K562 (cell line): ENCODE results near the gene PPM1E.

ENCODE experiments used
- CHD2 ChIP-seq: IDR thresholded peaks from 2 replicates; pipeline ENCODE4 v1.6.1; 2011; ENCODE audit warnings: low read depth, low read length
- FOS ChIP-seq: IDR thresholded peaks from 3 replicates; pipeline ENCODE4 v1.6.1; 2011; ENCODE audit not compliant: insufficient read length; ENCODE audit errors: extremely low read depth
- HDGF ChIP-seq: fragments of 450-650 bp; IDR thresholded peaks from 2 replicates; pipeline ENCODE4 v1.6.1; 2016
- HNRNPH1 ChIP-seq: fragments of 200-400 bp; formaldehyde crosslinking; optimal IDR thresholded peaks from 2 replicates; pipeline ENCODE3; 2017; ENCODE audit warnings: low read depth, mild to moderate bottlenecking, low read length, moderate library complexity
- NR3C1 ChIP-seq: sonication (generic); formaldehyde crosslinking; IDR thresholded peaks from 2 replicates; pipeline ENCODE4 v1.8.1; 2022; ENCODE audit warnings: missing genetic modification reagents
- POLR2A ChIP-seq: fragments of 450-650 bp; conservative IDR thresholded peaks from 2 replicates; pipeline ENCODE4 v1.6.1; 2016
- SMARCA4 ChIP-seq: fragments of 450-650 bp; IDR thresholded peaks from 2 replicates; pipeline ENCODE4 v1.6.1; 2016
- ZNF24 ChIP-seq: fragments of 450-650 bp; IDR thresholded peaks from 2 replicates; pipeline ENCODE4 v1.6.1; 2016
- TF ChIP-seq, protein P1 (sequence below), 3 experiments: fragments of 200-800 bp in 1 of 3; sonication (Bioruptor generic) in 1 of 3; sonication (generic) in 1 of 3; formaldehyde crosslinking in 1 of 3; IDR thresholded peaks; 2 replicates each; pipeline versions ENCODE4 v1.6.1 to v1.8.0; 2016 to 2022; ENCODE audit warnings: mild to moderate bottlenecking in 2 of 3, missing compliant biosample characterization in 2 of 3, missing genetic modification characterization in 2 of 3, missing genetic modification reagents in 1 of 3
- TF ChIP-seq, protein P2 (sequence below): fragments of 450-650 bp; formaldehyde crosslinking; IDR thresholded peaks from 2 replicates; pipeline ENCODE4 v1.4.0; 2020; ENCODE audit warnings: mild to moderate bottlenecking, mixed read lengths
- TF ChIP-seq, protein P3 (sequence below), 3 experiments: IDR thresholded peaks in 2 of 3; conservative IDR thresholded peaks in 1 of 3; 2 replicates each; pipeline ENCODE4 v1.5.1; 2011 to 2012; ENCODE audit warnings: low read length in 3 of 3, mild to moderate bottlenecking in 3 of 3, control low read depth in 2 of 3, improper control_type of control experiment in 1 of 3, inconsistent platforms in 1 of 3, low read depth in 1 of 3, mixed read lengths in 1 of 3, moderate library complexity in 1 of 3; ENCODE audit not compliant: insufficient read depth in 2 of 3
- TF ChIP-seq, protein P4 (sequence below): fragments of 450-650 bp; conservative IDR thresholded peaks from 2 replicates; pipeline ENCODE4 v1.6.1; 2016; ENCODE audit warnings: missing genetic modification characterization, low read depth, mild to moderate bottlenecking, control low read depth, missing compliant biosample characterization

DNA sequence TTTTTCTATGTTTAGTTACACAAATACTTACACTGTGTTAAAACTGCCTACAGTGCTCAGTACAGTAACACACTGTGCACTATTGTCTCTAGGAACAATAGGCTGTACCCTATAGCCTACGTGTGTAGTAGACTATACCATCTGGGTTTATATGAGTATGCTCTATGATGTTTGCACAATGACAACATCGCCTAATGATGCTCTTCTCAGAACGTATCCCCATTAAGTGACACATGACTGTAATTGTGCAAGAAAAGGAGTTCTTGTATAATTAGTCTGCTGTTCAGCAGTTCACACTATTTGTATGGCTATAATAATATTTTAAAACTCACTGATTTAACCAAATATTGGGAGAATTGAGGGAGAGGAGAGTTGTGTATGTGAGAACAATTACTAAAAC, 177.3 kb downstream of the PPM1E start:
- TF ChIP-seq FOS: no peak
- no peak for TF ChIP-seq SMARCA4
- TF ChIP-seq, protein P1, sequence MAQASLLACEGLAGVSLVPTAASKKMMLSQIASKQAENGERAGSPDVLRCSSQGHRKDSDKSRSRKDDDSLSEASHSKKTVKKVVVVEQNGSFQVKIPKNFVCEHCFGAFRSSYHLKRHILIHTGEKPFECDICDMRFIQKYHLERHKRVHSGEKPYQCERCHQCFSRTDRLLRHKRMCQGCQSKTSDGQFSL (CRISPR knock-in tag; IDR thresholded peaks at IDR 0.05): no peak
- TF ChIP-seq, protein P1 (tag; IDR thresholded peaks at IDR 0.05): no peak
- TF ChIP-seq, protein P2, sequence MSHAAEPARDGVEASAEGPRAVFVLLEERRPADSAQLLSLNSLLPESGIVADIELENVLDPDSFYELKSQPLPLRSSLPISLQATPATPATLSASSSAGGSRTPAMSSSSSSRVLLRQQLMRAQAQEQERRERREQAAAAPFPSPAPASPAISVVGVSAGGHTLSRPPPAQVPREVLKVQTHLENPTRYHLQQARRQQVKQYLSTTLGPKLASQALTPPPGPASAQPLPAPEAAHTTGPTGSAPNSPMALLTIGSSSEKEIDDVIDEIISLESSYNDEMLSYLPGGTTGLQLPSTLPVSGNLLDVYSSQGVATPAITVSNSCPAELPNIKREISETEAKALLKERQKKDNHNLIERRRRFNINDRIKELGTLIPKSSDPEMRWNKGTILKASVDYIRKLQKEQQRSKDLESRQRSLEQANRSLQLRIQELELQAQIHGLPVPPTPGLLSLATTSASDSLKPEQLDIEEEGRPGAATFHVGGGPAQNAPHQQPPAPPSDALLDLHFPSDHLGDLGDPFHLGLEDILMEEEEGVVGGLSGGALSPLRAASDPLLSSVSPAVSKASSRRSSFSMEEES (CRISPR knock-in tag): no peak
- TF ChIP-seq HDGF: no peak
- TF ChIP-seq POLR2A: no peak
- TF ChIP-seq, protein P3, sequence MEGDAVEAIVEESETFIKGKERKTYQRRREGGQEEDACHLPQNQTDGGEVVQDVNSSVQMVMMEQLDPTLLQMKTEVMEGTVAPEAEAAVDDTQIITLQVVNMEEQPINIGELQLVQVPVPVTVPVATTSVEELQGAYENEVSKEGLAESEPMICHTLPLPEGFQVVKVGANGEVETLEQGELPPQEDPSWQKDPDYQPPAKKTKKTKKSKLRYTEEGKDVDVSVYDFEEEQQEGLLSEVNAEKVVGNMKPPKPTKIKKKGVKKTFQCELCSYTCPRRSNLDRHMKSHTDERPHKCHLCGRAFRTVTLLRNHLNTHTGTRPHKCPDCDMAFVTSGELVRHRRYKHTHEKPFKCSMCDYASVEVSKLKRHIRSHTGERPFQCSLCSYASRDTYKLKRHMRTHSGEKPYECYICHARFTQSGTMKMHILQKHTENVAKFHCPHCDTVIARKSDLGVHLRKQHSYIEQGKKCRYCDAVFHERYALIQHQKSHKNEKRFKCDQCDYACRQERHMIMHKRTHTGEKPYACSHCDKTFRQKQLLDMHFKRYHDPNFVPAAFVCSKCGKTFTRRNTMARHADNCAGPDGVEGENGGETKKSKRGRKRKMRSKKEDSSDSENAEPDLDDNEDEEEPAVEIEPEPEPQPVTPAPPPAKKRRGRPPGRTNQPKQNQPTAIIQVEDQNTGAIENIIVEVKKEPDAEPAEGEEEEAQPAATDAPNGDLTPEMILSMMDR (IDR thresholded peaks at IDR 0.05 in 2 of 3, conservative IDR thresholded peaks at IDR 0.05 in 1 of 3; ENCODE audit: insufficient read depth in 2 of 3, low read depth in 1 of 3, low read length in 3 of 3): no peak
- TF ChIP-seq, protein P4, sequence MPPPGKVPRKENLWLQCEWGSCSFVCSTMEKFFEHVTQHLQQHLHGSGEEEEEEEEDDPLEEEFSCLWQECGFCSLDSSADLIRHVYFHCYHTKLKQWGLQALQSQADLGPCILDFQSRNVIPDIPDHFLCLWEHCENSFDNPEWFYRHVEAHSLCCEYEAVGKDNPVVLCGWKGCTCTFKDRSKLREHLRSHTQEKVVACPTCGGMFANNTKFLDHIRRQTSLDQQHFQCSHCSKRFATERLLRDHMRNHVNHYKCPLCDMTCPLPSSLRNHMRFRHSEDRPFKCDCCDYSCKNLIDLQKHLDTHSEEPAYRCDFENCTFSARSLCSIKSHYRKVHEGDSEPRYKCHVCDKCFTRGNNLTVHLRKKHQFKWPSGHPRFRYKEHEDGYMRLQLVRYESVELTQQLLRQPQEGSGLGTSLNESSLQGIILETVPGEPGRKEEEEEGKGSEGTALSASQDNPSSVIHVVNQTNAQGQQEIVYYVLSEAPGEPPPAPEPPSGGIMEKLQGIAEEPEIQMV (tag): no peak
- no peak for TF ChIP-seq NR3C1 (CRISPR knock-in tag)
- no peak for TF ChIP-seq HNRNPH1
- TF ChIP-seq ZNF24: no peak
- TF ChIP-seq CHD2: no peak
